Measurements from ENCODE around the gene CAPN15. TPM values are rescaled to one million over a fixed set of nuclear protein-coding genes. Genes with fewer than 3 reads are reported as not detected.
"Not testable (repeated sequence)": the region's sequence is repeated elsewhere in the genome, so short reads cannot be mapped to it uniquely, and the experiment has no call there.

CAPN15 gene
- total RNA-seq, 1 experiment from 2014 or later: 60.0 TPM

DNA sequence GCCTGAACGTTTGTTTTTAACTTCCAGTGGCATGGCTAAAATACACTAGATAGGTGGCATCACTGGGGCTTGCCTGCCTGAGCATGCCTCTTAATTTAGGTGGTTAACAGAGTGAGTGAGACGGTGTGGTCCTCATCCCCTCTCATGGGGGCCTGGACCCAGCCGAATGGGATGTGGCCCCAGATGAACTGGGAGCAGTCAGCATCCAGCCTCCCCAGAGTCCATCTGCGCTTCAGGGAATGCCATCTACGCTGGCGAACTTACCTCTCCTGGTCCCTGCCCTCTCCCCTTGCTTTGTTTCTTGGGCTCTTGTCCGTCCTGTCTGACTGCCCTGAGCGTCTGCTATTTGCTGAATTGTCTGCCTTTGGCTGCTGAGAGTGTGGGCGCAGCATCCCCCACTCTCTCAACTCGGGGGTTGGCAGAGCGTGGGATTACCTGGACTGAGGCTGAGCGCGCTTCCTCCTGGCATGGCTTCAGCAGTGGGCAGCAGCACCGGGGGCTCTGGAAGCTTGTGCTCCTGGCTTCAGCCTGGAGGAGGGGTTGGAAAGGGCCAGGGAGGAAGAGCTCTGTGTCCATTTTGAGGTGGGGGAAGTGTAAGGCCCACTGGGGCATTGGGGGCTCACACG is 64.5 kb downstream of the CAPN15 start:
- no peak for DNase-seq (ENCODE audit: low spot score)

DNA sequence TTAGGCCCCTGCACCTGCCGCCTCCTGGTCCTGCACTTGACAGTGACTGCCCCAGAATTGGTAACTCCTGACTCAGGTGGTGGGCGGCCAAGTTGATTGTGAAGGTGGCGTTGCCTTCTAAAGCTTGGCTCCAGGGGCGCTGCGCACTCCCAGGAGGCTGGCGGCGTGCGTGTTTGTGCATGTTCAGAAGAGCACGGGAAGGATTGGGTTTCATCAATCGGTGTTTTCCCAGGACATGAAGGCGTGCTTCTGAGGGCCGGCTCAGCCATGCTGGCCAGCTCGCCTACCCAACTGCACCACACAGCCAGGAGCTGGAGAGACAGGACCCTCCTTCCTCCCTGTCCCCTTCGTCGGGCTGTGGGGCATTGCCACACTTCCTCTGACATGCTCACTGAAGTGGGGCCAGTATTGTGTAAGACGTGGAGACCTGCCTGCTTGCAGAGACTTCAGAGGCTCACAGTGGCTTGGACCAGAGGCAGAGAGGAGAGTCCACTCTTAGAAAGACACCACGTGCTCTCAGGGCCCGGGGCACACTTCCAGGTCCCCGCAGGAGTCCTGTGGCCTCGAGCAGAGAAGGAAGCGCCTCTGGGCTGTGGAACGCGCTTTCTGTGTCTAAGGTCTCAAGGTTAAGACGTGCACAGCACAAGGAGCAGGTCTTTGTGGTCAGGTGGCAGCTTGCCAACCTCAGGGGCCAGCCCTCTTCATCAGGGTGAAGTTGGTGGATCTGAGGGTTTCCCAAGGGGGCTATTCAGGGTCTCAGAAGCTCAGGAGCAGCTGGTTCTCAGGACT is 65.2 kb downstream of the CAPN15 start:
- DNase-seq (ENCODE audit: low spot score): no peak

DNA sequence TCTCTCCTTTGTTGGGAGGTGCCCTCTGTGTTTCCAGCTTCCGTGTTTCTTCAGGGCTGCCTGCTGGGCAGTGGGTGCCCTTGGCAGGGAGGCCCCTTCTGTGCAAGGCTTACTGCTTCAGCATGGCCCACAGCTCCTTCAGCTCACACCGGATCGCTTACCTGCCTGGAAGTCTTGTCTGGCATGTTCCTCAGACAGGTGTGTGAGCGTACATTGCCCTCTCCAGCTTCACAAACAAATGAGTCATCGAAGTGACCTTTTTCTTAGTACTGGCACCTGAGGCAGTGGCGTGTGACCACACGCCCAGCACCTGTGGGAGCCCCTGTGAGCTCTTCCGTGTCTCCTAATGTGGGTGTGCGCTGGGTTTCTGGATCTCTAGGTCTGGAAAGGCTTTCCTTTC is 65.9 kb downstream of the CAPN15 start:
- DNase-seq (ENCODE audit: low spot score): no peak

DNA sequence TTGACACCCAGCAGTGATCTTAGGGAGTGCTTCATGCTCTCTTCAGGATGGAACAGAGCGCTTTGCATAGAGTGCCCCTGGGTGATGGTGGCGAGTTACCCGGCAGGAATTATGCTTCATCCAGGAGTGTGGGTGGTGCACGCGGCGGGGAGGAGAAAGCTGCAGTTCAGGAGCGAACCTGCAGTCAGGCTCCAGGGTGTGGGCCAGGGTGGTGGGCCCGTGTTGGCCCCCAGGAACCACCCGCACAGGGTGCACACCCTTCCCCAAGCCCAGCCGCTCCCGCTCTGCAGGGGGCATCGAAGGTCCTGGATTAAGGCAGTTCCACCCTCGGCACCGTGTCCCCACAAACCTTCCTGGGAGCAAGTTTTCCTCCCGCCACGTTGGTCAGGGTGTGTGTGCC is 66.3 kb downstream of the CAPN15 start:
- DNase-seq (ENCODE audit: low spot score): no peak

DNA sequence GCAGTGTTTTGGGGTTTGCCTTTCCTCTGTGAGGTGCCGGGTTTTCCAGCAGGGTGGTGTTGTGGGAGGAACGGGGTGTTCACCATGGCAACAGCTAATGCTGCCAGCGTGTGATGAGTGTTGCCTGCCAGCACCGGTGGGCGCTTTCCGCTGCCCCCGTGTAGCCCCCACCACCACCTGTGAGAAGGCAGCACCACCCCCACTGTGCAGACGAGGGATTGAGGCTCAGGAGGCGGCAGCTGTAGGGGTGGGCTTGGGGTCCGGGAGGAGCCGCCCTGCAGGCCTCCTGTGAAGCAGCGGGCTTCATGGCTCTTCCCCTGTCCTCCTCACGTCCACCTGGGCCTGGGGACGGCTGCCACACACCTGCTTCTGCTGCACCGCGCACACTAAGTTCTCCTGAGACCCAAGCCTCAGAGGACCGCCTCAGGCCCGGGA is 67.6 kb downstream of the CAPN15 start:
- DNase-seq (ENCODE audit: low spot score): no peak

DNA sequence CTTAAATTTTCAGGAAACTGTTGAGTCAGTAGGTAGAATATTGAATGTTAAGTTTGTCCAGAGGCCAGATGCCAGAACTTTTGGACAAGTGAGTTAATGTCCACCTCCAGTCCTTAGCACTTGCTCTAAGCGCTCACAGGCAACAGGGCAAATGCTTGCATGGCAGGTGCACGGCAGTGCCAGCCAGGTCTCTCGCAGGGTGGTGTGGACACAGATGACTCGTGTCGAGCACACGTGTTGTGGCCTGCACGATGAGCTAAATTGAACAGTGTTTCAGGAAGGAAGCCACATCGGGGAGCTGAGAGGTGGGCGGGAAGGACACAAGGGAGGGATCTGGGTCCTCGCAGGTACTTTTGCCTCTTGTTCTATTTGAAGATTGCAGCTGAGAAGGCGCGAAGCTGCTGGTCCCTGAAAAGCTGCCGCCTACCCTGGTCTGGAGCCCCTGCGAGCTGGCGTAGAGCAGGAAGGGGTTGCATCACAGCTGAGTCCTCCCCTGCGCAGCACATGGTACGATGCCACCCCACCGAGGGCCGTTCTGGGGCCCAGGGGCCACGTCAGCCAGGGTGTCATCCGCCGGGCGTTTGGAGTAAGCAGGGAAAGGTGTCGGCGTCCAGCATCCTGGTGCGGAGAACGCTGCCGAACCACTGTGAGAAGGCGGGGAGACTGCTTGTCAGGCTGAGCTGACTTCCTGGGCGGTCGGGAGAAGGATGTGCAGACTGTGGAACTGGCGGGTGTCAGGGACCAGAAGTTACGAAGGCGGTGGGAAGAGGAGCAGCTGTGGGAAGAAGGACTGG is 68.6 kb downstream of the CAPN15 start:
- DNase-seq (ENCODE audit: low spot score): no peak

DNA sequence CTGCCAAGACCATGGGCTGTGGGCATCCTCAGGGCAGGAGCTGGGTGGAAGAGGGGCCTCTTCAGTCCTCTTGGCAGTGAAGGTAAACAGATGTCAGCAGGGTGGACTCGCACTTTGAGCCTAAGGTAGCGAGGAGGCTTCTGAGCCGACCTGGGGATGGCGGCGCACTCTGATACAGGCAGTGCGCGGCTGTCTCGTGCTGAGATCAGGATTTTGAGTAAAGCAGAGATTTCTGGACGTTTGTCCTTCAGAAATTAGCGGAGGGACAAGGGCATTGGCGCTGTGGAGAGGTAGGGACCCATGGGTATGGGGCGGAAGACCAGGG is 69.2 kb downstream of the CAPN15 start:
- DNase-seq (ENCODE audit: low spot score): no peak

DNA sequence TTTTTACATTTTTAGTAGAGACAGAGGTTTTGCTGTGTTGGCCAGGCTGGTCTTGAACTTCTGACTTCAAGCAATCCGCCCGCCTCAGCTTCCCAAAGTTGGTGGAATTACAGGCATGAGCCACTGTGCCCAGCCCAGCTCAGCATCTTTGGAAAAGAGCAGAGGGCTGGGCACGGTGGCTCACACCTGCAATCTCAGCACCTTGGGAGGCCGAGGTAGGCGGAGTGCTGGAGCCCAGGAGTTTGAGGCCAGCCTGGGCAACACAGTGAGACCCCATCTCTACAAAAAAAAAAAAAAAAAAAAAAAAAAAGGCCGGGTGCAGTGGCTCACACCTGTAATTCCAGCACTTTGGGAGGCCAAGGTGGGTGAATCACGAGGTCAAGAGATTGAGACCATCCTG is 70.1 kb downstream of the CAPN15 start:
- DNase-seq (ENCODE audit: low spot score): not testable (repeated sequence)

DNA sequence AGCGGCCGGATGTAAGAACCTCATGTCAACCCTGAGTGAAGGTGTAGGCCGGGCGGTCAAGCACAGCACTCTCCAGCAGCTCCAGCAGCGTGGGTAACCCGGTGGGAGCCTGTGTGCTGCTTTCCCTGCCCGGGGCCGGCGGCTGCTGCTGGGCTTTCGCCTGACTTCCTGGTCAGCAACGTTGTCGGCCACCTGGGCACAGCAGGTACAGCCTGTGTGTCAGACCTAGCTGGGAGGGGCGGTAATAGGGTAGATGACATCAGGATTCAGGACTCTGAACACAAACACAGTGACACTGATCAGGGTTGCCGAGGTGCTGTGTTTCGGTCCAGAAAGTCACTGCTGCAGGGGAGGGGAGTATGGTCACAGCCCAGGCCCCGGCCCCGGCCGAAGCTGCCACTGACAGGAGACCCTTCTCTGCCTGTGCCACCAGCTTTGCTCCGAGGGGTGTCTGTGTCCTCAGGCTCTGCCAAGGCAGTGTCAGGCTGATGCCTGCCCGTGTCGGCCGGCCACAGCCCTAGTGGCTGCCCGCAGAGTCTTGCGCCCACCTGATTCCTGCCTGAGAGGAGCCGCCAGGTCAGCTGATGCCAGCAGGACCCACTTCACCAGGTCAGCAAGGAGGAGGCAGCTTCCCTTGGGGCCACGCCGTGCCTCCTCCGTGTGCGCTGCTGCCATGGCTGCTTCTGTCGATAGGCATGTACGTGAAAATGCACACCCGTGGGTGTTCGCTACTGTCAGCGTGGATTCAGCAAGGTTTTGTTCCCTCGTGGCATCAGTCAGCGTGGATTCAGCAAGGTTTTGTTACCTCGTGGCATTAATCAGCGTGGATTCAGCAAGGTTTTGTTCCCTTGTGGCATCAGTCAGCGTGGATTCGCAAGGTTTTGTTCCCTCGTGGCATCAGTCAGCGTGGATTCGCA is 71.6 kb downstream of the CAPN15 start:
- no peak for DNase-seq (ENCODE audit: low spot score)

DNA sequence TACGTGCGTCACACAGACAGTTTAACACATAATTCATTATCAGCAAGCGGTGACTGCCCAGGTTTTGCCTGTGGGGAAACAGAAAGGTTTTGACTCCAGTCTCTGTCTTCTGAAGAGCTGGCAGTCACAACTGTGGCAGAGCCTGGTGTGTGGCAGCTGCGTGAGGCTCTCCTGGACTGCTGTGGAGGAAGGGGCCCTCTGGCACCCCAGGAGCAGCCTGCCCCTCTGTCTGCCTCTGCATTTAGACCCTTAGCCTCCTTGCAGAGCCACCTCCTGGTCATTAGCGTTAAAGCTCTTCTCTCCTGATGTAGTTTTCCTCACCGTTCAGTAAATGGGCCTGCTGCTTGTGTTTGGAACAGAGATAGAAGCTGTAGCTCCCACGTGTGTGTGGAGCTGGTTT is 73.3 kb downstream of the CAPN15 start:
- no peak for DNase-seq (ENCODE audit: low spot score)

DNA sequence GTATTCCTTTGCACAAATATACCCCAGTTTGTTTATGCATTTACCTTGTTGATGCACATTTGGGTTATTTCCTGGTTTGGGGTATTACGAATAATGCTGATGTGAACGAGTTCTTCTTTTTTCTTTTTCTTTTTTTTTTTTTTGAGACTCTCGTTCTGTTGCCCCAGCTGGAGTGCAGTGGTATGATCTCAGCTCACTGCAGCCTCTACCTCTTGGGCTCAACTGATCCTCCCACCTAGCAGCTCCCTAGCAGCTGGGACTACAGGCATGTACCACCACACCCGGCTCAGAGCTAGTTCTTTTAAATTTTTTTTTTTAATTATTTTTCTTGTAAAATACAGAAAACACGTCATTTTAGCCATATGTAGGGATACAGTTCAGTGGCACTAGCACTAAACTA is 76.4 kb downstream of the CAPN15 start:
- no peak for DNase-seq (ENCODE audit: low spot score)

Other genes starting within 250 kb of the CAPN15 start
- 1.1 and 4.0 TPM in 2 replicates for gene ARHGDIG, start 247.1 kb upstream of the CAPN15 start, total RNA-seq (2014; rRNA removed; shearing (Covaris generic))
- gene PDIA2, start 244.5 kb upstream of the CAPN15 start, total RNA-seq (2014; rRNA removed; shearing (Covaris generic)): 0.29 and 0.41 TPM in 2 replicates
- 39.0 and 50.5 TPM in 2 replicates for gene AXIN1, start 175.0 kb upstream of the CAPN15 start, total RNA-seq (2014; rRNA removed; shearing (Covaris generic))
- gene MRPL28, start 157.2 kb upstream of the CAPN15 start, total RNA-seq (2014; rRNA removed; shearing (Covaris generic)): 234 and 252 TPM in 2 replicates
- 46.6 and 58.5 TPM in 2 replicates for gene PGAP6, start 145.7 kb upstream of the CAPN15 start, total RNA-seq (2014; rRNA removed; shearing (Covaris generic))
- 161 and 179 TPM in 2 replicates for gene NME4, start 130.5 kb upstream of the CAPN15 start, total RNA-seq (2014; rRNA removed; shearing (Covaris generic))
- 8.1 and 12.5 TPM in 2 replicates for gene DECR2, start 125.8 kb upstream of the CAPN15 start, total RNA-seq (2014; rRNA removed; shearing (Covaris generic))
- 22.0 and 27.4 TPM in 2 replicates for gene RAB11FIP3, start 102.1 kb upstream of the CAPN15 start, total RNA-seq (2014; rRNA removed; shearing (Covaris generic))
- gene PRR35, start 32.7 kb downstream of the CAPN15 start, total RNA-seq (2014; rRNA removed; shearing (Covaris generic)): not detected in 2 replicates
- 0.34 TPM in 1 of 2 replicates, not detected in the other for gene NHLRC4, start 39.3 kb downstream of the CAPN15 start, total RNA-seq (2014; rRNA removed; shearing (Covaris generic))
- 76.5 and 77.1 TPM in 2 replicates for gene PIGQ, start 42.3 kb downstream of the CAPN15 start, total RNA-seq (2014; rRNA removed; shearing (Covaris generic))
- 16.8 and 20.2 TPM in 2 replicates for gene RAB40C, start 62.4 kb downstream of the CAPN15 start, total RNA-seq (2014; rRNA removed; shearing (Covaris generic))
- 0.24 TPM in 1 of 2 replicates, not detected in the other for gene WFIKKN1, start 103.3 kb downstream of the CAPN15 start, total RNA-seq (2014; rRNA removed; shearing (Covaris generic))
- gene METTL26, start 108.6 kb downstream of the CAPN15 start, total RNA-seq (2014; rRNA removed; shearing (Covaris generic)): 126 and 150 TPM in 2 replicates
- gene MCRIP2, start 114.1 kb downstream of the CAPN15 start, total RNA-seq (2014; rRNA removed; shearing (Covaris generic)): 27.8 and 36.1 TPM in 2 replicates
- gene WDR90, start 121.7 kb downstream of the CAPN15 start, total RNA-seq (2014; rRNA removed; shearing (Covaris generic)): 17.1 and 28.7 TPM in 2 replicates
- gene RHOT2, start 140.4 kb downstream of the CAPN15 start, total RNA-seq (2014; rRNA removed; shearing (Covaris generic)): 38.5 and 41.2 TPM in 2 replicates
- gene RHBDL1, start 148.0 kb downstream of the CAPN15 start, total RNA-seq (2014; rRNA removed; shearing (Covaris generic)): 2.2 and 2.8 TPM in 2 replicates
- gene STUB1, start 152.7 kb downstream of the CAPN15 start, total RNA-seq (2014; rRNA removed; shearing (Covaris generic)): 227 and 249 TPM in 2 replicates
- 1.6 and 3.4 TPM in 2 replicates for gene JMJD8, start 156.6 kb downstream of the CAPN15 start, total RNA-seq (2014; rRNA removed; shearing (Covaris generic))
- gene WDR24, start 162.7 kb downstream of the CAPN15 start, total RNA-seq (2014; rRNA removed; shearing (Covaris generic)): 2.9 and 3.1 TPM in 2 replicates
- gene FBXL16, start 178.1 kb downstream of the CAPN15 start, total RNA-seq (2014; rRNA removed; shearing (Covaris generic)): 9.9 and 10.0 TPM in 2 replicates
- gene METRN, start 187.4 kb downstream of the CAPN15 start, total RNA-seq (2014; rRNA removed; shearing (Covaris generic)): 71.9 and 87.2 TPM in 2 replicates
- gene ANTKMT, start 193.4 kb downstream of the CAPN15 start, total RNA-seq (2014; rRNA removed; shearing (Covaris generic)): 83.8 and 94.2 TPM in 2 replicates
- 2.1 and 4.0 TPM in 2 replicates for gene CCDC78, start 198.7 kb downstream of the CAPN15 start, total RNA-seq (2014; rRNA removed; shearing (Covaris generic))
- gene HAGHL, start 199.4 kb downstream of the CAPN15 start, total RNA-seq (2014; rRNA removed; shearing (Covaris generic)): 15.0 and 25.3 TPM in 2 replicates
- gene CIAO3, start 213.3 kb downstream of the CAPN15 start, total RNA-seq (2014; rRNA removed; shearing (Covaris generic)): 45.1 and 47.5 TPM in 2 replicates
- gene MSLN, start 233.0 kb downstream of the CAPN15 start, total RNA-seq (2014; rRNA removed; shearing (Covaris generic)): 6.5 and 7.6 TPM in 2 replicates

All from A172 (cell line).